GM21723 (cell line): ENCODE results near the gene OR10H3.
"Not testable (repeated sequence)": the region's sequence is repeated elsewhere in the genome, so short reads cannot be mapped to it uniquely, and the experiment has no call there.

Experiments used
- ATAC-seq: cut with Tn5 transposase; IDR thresholded peaks from one replicate; pipeline ENCODE4 v1.9.1; 2021; ENCODE audit warnings: mild to moderate bottlenecking, moderate library complexity; ENCODE audit not compliant: unreplicated experiment

OR10H3 gene

DNA sequence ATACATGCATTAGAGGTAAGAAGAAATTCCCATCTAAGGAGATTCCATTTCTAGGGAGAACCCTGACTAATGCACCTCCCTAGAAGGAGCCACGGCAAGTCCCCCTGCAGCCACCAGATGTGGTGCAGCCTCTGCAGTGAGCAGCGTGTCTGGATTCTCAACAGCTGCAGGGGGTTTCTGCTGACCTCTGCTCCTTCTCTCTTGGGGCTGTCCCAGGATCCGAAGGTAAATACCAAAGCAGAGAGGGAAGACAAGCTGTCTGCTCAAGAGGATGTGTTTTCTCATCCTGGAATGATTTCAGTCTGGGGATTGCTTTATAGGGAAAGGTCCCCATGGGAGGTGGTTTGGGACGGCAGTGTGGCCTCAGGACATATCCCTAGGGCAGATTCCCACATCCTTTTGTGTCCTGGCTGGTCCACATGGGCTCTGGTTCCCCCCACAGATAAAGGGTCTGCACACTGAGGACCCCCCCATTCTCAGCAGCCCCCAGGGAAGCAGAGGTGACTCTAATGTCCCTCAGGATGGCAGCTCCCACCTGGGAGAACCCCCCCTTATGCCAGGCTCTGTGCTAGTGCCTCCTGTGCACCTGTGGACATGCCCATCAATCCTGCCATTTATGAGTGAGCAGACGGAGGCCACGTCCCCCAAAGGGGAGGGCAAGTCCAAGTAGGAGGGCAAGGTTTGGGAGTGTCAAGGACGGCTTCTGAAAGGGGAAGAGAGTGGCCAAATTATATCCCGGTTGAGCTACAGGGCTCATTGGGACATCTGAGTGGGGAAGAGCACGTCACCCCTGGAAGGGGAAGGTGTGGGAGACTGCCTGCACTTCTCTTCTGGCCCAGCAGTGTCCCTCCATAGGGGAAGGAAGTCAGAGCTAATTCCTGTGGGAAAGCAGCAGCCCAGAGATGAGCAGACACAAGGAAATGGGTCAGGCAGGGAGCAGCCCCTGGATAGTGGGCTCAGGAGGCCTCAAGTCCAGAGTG, 39.5 kb downstream of the OR10H3 start:
- ATAC-seq, result no peak

DNA sequence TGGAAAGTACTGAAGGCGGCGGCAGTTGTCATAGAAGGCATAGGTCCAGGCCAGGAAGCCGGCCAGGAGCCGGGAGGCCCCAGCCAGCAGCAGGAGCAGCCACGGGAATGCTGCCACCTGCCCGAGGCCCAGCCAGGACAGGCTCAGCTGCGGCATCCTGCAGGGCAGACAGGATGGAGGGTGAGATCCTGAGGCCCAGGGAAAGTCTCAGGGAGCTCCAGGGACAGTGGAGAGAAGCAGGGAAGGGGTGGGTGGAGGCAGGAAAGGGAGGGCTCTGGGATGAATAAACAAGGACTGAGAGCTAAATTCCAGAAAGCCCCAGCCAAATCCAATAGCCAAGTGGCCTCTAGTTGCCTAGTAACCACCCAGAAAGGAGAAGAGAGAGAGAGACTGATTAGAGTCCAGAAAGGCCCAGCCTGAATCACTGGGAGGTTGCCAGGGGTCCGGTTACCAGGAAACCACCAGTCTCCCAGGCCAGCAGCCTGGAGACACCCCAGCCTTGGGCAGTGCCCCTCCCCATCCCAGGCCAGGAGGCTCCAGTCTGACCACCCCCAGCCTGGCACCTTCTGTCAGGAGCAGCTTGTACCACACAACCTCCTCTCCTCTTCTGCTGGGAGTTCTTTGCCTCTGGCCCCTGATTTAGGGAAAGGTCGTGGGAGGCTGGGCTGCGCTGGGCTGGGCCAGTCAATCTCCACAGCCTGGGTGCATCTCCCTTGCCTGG, 42.1 kb downstream of the OR10H3 start:
- no peak for ATAC-seq

DNA sequence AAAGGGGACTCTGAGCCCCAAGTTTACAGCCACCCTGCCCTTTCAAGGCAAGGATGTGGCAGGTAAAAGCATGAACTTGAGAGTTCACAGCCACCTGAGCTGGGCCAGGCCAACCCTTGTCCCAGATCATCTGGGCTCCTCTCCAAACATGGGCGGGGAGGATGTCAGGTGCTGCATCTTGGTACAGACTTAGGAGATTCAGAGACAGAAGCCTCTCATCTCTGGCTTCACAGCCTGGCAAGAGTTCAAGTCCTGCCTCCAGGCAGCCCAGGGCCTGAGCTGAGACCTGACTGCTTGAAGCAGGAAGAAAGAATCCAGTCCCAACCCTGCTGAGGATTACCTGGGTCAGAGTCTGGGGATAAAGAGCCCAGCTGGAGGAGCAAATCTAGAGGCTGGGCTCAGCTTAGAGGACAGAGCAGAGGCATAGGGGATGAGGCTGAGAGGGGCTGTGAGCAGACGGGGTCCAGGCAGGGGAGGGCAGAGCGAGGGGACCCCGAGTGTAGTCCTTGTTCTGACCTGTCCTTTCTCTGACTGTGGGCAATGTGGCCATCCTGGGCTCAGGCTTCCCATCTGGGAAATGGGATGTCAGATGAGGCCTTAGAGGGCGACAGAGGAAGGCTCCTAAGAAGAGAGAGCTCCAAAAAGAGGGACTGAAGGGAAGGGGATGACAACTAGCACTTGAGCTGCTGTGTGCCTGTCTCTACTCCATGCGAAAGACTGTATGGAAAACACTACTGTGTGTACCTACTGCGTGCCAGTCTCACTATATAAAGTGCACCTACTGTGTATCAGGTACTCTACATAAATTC, 43.0 kb downstream of the OR10H3 start:
- no peak for ATAC-seq

DNA sequence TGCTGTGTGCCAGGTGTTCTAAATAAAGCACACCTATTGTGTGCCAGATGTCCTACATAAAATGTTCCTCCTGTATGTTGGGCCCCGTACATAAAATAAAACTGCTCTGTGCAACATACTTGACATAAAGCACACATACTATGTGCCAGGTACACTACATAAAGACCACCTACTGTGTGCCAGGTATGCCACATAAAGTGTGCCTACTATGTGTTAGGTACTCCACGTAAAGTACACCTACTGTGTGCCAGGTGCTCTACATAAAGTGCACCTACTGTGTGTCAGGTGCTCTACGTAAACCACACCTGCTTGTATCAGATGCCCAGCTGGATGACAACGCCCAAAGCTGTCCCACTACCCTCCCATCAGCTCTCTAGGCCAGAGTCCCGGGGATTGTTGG, 43.9 kb downstream of the OR10H3 start:
- no peak for ATAC-seq

DNA sequence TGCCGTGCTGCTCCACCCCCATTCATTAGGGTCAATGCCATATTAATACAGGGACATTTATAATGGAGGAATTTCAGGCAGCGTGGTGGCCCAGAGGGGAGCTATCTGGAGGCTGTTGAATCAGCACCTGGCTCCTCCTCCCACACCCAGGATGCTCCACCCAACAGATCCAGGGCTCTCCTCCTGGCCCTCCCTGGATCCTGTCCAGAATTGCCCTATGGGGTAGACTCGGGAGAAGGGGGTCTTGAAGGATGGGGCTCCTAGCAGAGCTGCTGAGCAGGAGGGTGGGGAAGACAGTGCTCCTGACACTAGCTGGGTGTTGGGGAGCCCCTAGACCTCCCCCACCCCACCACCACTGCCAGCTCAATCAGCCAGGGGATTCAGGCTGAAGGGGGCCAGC, 44.4 kb downstream of the OR10H3 start:
- ATAC-seq, result no peak

DNA sequence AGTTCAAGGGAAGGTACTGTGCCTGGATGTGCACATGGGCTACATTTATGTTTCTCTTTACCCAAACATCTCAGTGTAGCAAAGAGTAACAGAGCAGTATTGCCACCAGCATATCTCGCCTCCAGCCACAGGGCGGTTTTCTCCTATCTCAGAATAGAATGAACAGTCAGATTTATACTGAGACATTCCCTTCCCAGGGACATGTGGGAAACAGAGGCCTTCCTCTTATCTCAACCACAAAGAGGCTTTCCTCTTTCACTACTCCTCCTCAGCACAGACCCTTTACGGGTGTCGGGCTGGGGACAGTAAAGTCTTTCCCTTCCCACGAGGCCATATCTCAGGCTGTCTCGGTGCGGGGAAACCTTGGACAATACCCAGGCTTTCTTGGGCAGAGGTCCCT, 45.1 kb downstream of the OR10H3 start:
- ATAC-seq, result not testable (repeated sequence)

DNA sequence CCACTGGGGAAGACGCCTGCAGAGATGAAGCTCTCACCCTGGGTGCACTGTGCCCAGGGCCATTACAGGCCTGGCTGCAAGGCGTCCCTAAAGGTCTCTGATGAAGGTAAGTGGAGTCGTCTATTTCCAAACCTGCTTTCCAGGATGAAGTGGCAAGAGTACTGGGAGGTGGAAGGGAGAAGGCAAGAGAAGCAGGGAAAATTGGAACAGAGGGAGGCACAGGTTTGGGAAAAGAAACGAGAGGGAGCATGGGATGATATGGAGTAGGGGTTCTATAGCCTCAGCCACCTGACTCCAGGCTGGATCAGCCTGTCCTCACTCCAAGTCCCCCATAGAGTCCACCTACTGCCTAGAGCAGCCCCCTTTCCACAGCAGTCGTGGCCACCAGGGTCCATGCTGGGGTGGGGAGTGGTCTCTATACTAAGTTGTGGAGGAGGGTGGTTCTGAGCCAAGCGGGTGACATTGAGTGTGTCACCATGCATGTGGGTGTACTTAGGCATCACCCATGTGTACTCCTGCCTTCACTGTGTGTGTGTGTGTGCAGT, 49.9 kb downstream of the OR10H3 start, which contains the start of gene OR10H5:
Gene OR10H5 (plus strand): TSS at position 51 of the 545 bp plus-strand sequence. CDS start 6,388 bp downstream, outside the sequence.
- ATAC-seq, result no peak

DNA sequence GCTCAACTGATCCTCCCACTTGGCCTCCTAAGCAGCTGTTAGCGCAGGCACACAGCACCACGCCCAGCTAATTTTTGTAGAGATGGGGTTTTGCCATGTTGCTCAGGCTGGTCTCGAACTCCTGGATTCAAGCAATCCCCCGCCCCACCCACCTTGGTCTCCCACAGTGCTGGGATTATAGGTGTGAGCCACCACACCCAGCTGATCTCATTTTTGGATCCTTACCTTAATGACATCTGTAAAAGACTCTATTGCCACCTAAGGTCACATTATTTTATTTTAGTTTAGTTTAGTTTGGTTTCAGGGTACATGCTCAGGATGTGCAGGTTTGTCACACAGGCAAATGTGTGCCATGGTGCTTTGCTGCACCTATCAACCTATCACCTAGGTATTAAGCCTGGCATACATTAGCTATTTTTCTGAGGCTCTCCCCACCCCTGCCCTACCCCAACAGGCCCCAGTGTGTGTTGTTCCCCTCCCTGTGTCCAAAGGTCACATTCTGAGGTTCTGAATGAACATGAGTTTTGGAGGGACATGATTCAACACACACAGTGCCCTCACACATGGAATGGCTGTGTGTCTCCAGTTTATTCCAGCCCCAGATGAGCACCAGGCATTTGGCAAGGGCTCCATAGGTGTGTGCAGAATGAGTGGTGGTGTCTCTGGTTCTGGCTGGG, 50.9 kb downstream of the OR10H3 start:
- no peak for ATAC-seq

DNA sequence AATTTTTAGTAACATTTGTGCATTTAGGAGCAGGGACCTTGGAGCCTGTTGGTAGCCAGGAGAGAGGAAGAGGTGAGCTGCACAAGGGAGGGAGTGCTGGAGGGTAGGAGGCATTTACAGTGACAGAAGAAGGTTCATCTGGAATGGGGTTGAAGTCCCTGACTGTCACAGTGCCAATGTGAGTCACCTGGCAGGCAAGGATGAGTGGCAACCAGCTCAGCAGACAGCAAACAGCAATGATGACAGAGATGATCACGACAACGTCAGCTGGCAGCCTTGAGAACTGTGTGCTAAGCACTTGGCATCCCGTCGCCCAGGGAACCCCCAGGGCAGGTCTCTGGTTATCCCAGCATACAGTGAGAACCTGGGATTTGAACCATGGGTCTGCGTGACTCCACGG, 52.3 kb downstream of the OR10H3 start:
- no peak for ATAC-seq
